ENCODE results near the gene SH2B2.

SH2B2 gene

GRCh38 chr7:102288285-102288930 lies 1.7 kb downstream of the SH2B2 start:
- H3K14ac ChIP-seq (ENCODE audit: low read length in 2 of 2): no peak overlapping the region
- no peak overlapping the region for H3K18ac ChIP-seq (ENCODE audit: low read depth in 1 of 2, low read length in 2 of 2)
- peaks cover 19 to 35% of the 10 kb centered on the region in 2 experiments for H3K27me3 ChIP-seq (ENCODE audit: control insufficient read depth in 1 of 2, insufficient read depth in 1 of 2, low read length in 2 of 2)
- H2AK5ac ChIP-seq (ENCODE audit: low read length, severe bottlenecking): no peak overlapping the region
- peak; percentile 19 for DNase-seq
- no peak overlapping the region for H3K4ac ChIP-seq (ENCODE audit: low read depth in 1 of 2, low read length in 2 of 2)
- peak overlapping the region; percentile 4 to 83 for H3K4me3 ChIP-seq (ENCODE audit: insufficient read depth in 1 of 2, low read depth in 1 of 2, low read length in 2 of 2)
- no peak overlapping the region for H2BK120ac ChIP-seq (ENCODE audit: low read depth, low read length)
- no peak overlapping the region for H2AFZ ChIP-seq (ENCODE audit: low read depth, low read length)
- peak overlapping the region in 1 of 2 experiments; percentile 74 for H3K23ac ChIP-seq (ENCODE audit: low read length in 2 of 2)
- no peak overlapping the region for H4K91ac ChIP-seq (ENCODE audit: low read length)
- H3K9me3 ChIP-seq (ENCODE audit: control insufficient read depth, low read length): no peaks in the 10 kb centered on the region
- H2BK5ac ChIP-seq (ENCODE audit: low read depth, low read length, poor library complexity, severe bottlenecking): no peak overlapping the region
- H3K79me1 ChIP-seq (replicated peaks; ENCODE audit: low read length, poor library complexity, severe bottlenecking): peaks cover 25% of the 10 kb centered on the region
- H4K8ac ChIP-seq (ENCODE audit: low read length): no peak overlapping the region
- H2BK15ac ChIP-seq (ENCODE audit: low read depth, poor library complexity, severe bottlenecking): no peak overlapping the region
- peak overlapping the region; percentile 100 for H3K4me2 ChIP-seq (ENCODE audit: low read length, poor library complexity, severe bottlenecking)
- no peak overlapping the region for H3K27ac ChIP-seq (ENCODE audit: low read length, poor library complexity, severe bottlenecking)
- 34% methylated on average over 9 of the region's 10 CpGs for WGBS
- H2BK12ac ChIP-seq (ENCODE audit: low read length in 2 of 2): no peak overlapping the region
- no peaks in the 10 kb centered on the region for H3K36me3 ChIP-seq (ENCODE audit: control insufficient read depth in 1 of 2, insufficient read depth in 2 of 2, low read depth in 1 of 2, low read length in 2 of 2)
- peak overlapping the region; percentile 74 for H3K9ac ChIP-seq (ENCODE audit: low read length)
- peaks cover 36% of the 10 kb centered on the region for H3K4me1 ChIP-seq (ENCODE audit: control insufficient read depth, insufficient read depth, low read depth, low read length)

DNA sequence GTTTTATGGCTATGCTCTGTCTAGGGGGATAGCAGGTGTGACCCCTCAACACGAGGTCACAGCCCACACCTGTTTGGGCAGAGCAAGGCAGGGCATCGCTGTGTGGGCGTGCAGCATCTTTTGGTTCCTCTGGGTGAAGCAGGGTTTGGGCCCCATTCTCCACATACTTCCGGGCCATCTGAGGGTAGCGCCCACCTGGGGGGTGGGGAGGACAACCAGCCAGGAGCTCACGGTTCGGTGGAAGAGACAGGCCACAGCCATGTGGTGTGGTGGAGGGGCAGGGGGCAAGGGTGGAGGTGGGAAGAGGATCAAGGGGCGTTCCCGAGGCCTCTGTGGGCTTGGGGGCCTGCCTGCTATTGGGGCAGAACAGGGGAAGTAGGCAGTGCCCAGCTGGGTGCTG lies 2.4 kb downstream of the SH2B2 start:
- H3K4me1 ChIP-seq (ENCODE audit: control insufficient read depth, insufficient read depth, low read depth, low read length): peaks cover 34% of the 10 kb centered on the region
- no peak overlapping the region for H2BK12ac ChIP-seq (ENCODE audit: low read length in 2 of 2)
- no peak overlapping the region for H3K4ac ChIP-seq (ENCODE audit: low read depth in 1 of 2, low read length in 2 of 2)
- no peak overlapping the region for H4K8ac ChIP-seq (ENCODE audit: low read length)
- H3K9me3 ChIP-seq (ENCODE audit: control insufficient read depth, low read length): no peaks in the 10 kb centered on the region
- H3K23ac ChIP-seq (ENCODE audit: low read length in 2 of 2): no peak overlapping the region
- no peak overlapping the region for H2BK5ac ChIP-seq (ENCODE audit: low read depth, low read length, poor library complexity, severe bottlenecking)
- H3K18ac ChIP-seq (ENCODE audit: low read depth in 1 of 2, low read length in 2 of 2): no peak overlapping the region
- H2AK5ac ChIP-seq (ENCODE audit: low read length, severe bottlenecking): no peak overlapping the region
- H3K36me3 ChIP-seq (ENCODE audit: control insufficient read depth in 1 of 2, insufficient read depth in 2 of 2, low read depth in 1 of 2, low read length in 2 of 2): no peaks in the 10 kb centered on the region
- no peak overlapping the region for H2AFZ ChIP-seq (ENCODE audit: low read depth, low read length)
- no peak overlapping the region for H3K14ac ChIP-seq (ENCODE audit: low read length in 2 of 2)
- no peak for DNase-seq
- H2BK120ac ChIP-seq (ENCODE audit: low read depth, low read length): no peak overlapping the region
- H3K27ac ChIP-seq (ENCODE audit: low read length, poor library complexity, severe bottlenecking): no peak overlapping the region
- H3K9ac ChIP-seq (ENCODE audit: low read length): no peak overlapping the region
- peaks cover 25% of the 10 kb centered on the region for H3K79me1 ChIP-seq (replicated peaks; ENCODE audit: low read length, poor library complexity, severe bottlenecking)
- H3K27me3 ChIP-seq (ENCODE audit: control insufficient read depth in 1 of 2, insufficient read depth in 1 of 2, low read length in 2 of 2): peaks cover 23 to 39% of the 10 kb centered on the region in 2 experiments
- 82% methylated on average over 9 of the region's 9 CpGs for WGBS
- no peak overlapping the region for H2BK15ac ChIP-seq (ENCODE audit: low read depth, poor library complexity, severe bottlenecking)
- no peak overlapping the region for H4K91ac ChIP-seq (ENCODE audit: low read length)
- H3K4me2 ChIP-seq (ENCODE audit: low read length, poor library complexity, severe bottlenecking): no peak overlapping the region
- H3K4me3 ChIP-seq (ENCODE audit: insufficient read depth in 1 of 2, low read depth in 1 of 2, low read length in 2 of 2): no peak overlapping the region

GRCh38 chr7:102291056-102291915 lies 4.6 kb downstream of the SH2B2 start:
- Histone ChIP-seq H3K4me2 (ENCODE audit: low read length, poor library complexity, severe bottlenecking) (no peak overlapping the region), H2AFZ (ENCODE audit: low read depth, low read length) (no peak overlapping the region), H3K9me3 (ENCODE audit: control insufficient read depth, low read length) (no peaks in the 10 kb centered on the region), H2BK12ac (ENCODE audit: low read length in 2 of 2) (no peak overlapping the region), H3K27me3 (ENCODE audit: control insufficient read depth in 1 of 2, insufficient read depth in 1 of 2, low read length in 2 of 2) (peaks cover 16 to 46% of the 10 kb centered on the region in 2 experiments), H3K36me3 (ENCODE audit: control insufficient read depth in 1 of 2, insufficient read depth in 2 of 2, low read depth in 1 of 2, low read length in 2 of 2) (peaks cover 0 to 5% of the 10 kb centered on the region in 2 experiments), H4K91ac (ENCODE audit: low read length) (no peak overlapping the region), H3K4me1 (ENCODE audit: control insufficient read depth, insufficient read depth, low read depth, low read length) (peaks cover 26% of the 10 kb centered on the region), H2AK5ac (ENCODE audit: low read length, severe bottlenecking) (no peak overlapping the region), H2BK5ac (ENCODE audit: low read depth, low read length, poor library complexity, severe bottlenecking) (no peak overlapping the region), H3K14ac (ENCODE audit: low read length in 2 of 2) (no peak overlapping the region), H3K23ac (ENCODE audit: low read length in 2 of 2) (no peak overlapping the region), H3K9ac (ENCODE audit: low read length) (no peak overlapping the region), H3K18ac (ENCODE audit: low read depth in 1 of 2, low read length in 2 of 2) (no peak overlapping the region), H2BK120ac (ENCODE audit: low read depth, low read length) (no peak overlapping the region), H3K79me1 (replicated peaks; ENCODE audit: low read length, poor library complexity, severe bottlenecking) (peaks cover 27% of the 10 kb centered on the region), H3K27ac (ENCODE audit: low read length, poor library complexity, severe bottlenecking) (no peak overlapping the region), H2BK15ac (ENCODE audit: low read depth, poor library complexity, severe bottlenecking) (no peak overlapping the region), H3K4ac (ENCODE audit: low read depth in 1 of 2, low read length in 2 of 2) (no peak overlapping the region), H3K4me3 (ENCODE audit: insufficient read depth in 1 of 2, low read depth in 1 of 2, low read length in 2 of 2) (no peak overlapping the region), H4K8ac (ENCODE audit: low read length) (no peak overlapping the region)
- no peak for DNase-seq
- 80% methylated on average over 17 of the region's 18 CpGs for WGBS

GRCh38 chr7:102291916-102292267 lies 5.2 kb downstream of the SH2B2 start:
- H2BK15ac ChIP-seq (ENCODE audit: low read depth, poor library complexity, severe bottlenecking): no peak overlapping the region
- WGBS: 65% methylated on average over 2 of the region's 2 CpGs
- no peak overlapping the region for H3K4ac ChIP-seq (ENCODE audit: low read depth in 1 of 2, low read length in 2 of 2)
- H3K4me1 ChIP-seq (ENCODE audit: control insufficient read depth, insufficient read depth, low read depth, low read length): peaks cover 24% of the 10 kb centered on the region
- H4K8ac ChIP-seq (ENCODE audit: low read length): no peak overlapping the region
- H3K23ac ChIP-seq (ENCODE audit: low read length in 2 of 2): no peak overlapping the region
- no peaks in the 10 kb centered on the region for H3K9me3 ChIP-seq (ENCODE audit: control insufficient read depth, low read length)
- H3K27ac ChIP-seq (ENCODE audit: low read length, poor library complexity, severe bottlenecking): no peak overlapping the region
- peaks cover 16 to 51% of the 10 kb centered on the region in 2 experiments for H3K27me3 ChIP-seq (ENCODE audit: control insufficient read depth in 1 of 2, insufficient read depth in 1 of 2, low read length in 2 of 2)
- H3K14ac ChIP-seq (ENCODE audit: low read length in 2 of 2): no peak overlapping the region
- no peak overlapping the region for H2BK12ac ChIP-seq (ENCODE audit: low read length in 2 of 2)
- peaks cover 0 to 5% of the 10 kb centered on the region in 2 experiments for H3K36me3 ChIP-seq (ENCODE audit: control insufficient read depth in 1 of 2, insufficient read depth in 2 of 2, low read depth in 1 of 2, low read length in 2 of 2)
- no peak overlapping the region for H2BK120ac ChIP-seq (ENCODE audit: low read depth, low read length)
- peaks cover 28% of the 10 kb centered on the region for H3K79me1 ChIP-seq (replicated peaks; ENCODE audit: low read length, poor library complexity, severe bottlenecking)
- H2AK5ac ChIP-seq (ENCODE audit: low read length, severe bottlenecking): no peak overlapping the region
- no peak overlapping the region for H3K4me3 ChIP-seq (ENCODE audit: insufficient read depth in 1 of 2, low read depth in 1 of 2, low read length in 2 of 2)
- H3K9ac ChIP-seq (ENCODE audit: low read length): no peak overlapping the region
- no peak overlapping the region for H2AFZ ChIP-seq (ENCODE audit: low read depth, low read length)
- no peak overlapping the region for H4K91ac ChIP-seq (ENCODE audit: low read length)
- DNase-seq: no peak
- H3K4me2 ChIP-seq (ENCODE audit: low read length, poor library complexity, severe bottlenecking): no peak overlapping the region
- no peak overlapping the region for H3K18ac ChIP-seq (ENCODE audit: low read depth in 1 of 2, low read length in 2 of 2)
- no peak overlapping the region for H2BK5ac ChIP-seq (ENCODE audit: low read depth, low read length, poor library complexity, severe bottlenecking)

Measured in mesenchymal stem cell (in vitro differentiated cells and primary cell).